Tibial nerve (tissue), 4 donors: Measurements from ENCODE around the gene DCAF8L2. TPM values are rescaled to one million over a fixed set of nuclear protein-coding genes. Genes with fewer than 3 reads are reported as not detected.
A peak's percentile ranks its signal among the peaks of the same experiment; 100 is the strongest.

ENCODE experiments used
- DNase-seq, 2 donors: peaks; one replicate each; pipeline ENCODE4 v3.0.0-alpha.2; 2019; ENCODE audit warnings: low spot score in 2 of 2
- H3K27ac ChIP-seq, 4 donors: fragments of 200-600 bp; sonication (generic) in 3 of 4; one replicate each; pipeline ENCODE4 v1.5.1; 2017 to 2019; ENCODE audit warnings: mild to moderate bottlenecking in 1 of 4
- H3K27me3 ChIP-seq, 2 donors: fragments of 200-600 bp; sonication (generic) in 1 of 2; one replicate each; pipeline versions ENCODE4 v1.5.1 to v1.6.0; 2017 to 2019
- H3K36me3 ChIP-seq, 3 donors: fragments of 200-600 bp; sonication (generic); one replicate each; pipeline ENCODE4 v1.5.1; 2018 to 2019
- H3K4me1 ChIP-seq, 4 donors: fragments of 200-600 bp; sonication (generic) in 3 of 4; one replicate each; pipeline ENCODE4 v1.5.1; 2017 to 2019
- H3K4me3 ChIP-seq, 4 donors: fragments of 200-600 bp; sonication (generic) in 3 of 4; one replicate each; pipeline ENCODE4 v1.5.1; 2017 to 2019; ENCODE audit warnings: mild to moderate bottlenecking in 1 of 4, moderate library complexity in 1 of 4
- H3K9me3 ChIP-seq, 4 donors: fragments of 200-600 bp; sonication (generic) in 3 of 4; one replicate each; pipeline ENCODE4 v1.5.1; 2017 to 2019
- EP300 ChIP-seq, 2 donors: sonication (generic); formaldehyde crosslinking; IDR thresholded peaks; one replicate each; pipeline ENCODE4 v1.6.1; 2017; ENCODE audit warnings: antibody characterized with exemption in 2 of 2, mild to moderate bottlenecking in 1 of 2
- POLR2A ChIP-seq, 2 donors: fragments of 450-650 bp; IDR thresholded peaks; one replicate each; pipeline ENCODE4 v1.6.1; 2017; ENCODE audit warnings: antibody characterized with exemption in 2 of 2, mild to moderate bottlenecking in 2 of 2, moderate library complexity in 2 of 2
- WGBS, 2 donors: methylation state at CpG; one replicate each; pipeline ENCODE4 v1.1.5; 2018; 5-methylcytosine and 5-hydroxymethylcytosine counted together
- total RNA-seq, 4 donors: library from RNA; depleted of rRNA; stranded (reverse); fragments of >200 nt; gene quantifications; one replicate each; pipeline ENCODE4 v1.1.0, GENCODE V29; 2016
- TF ChIP-seq, protein P1 (sequence below), 5 experiments: fragments of 200-600 bp in 3 of 5; fragments of 450-650 bp in 2 of 5; sonication (generic) in 3 of 5; IDR thresholded peaks; one replicate each; pipeline ENCODE4 v1.5.1; 2016 to 2019; ENCODE audit warnings: antibody characterized with exemption in 5 of 5, mild to moderate bottlenecking in 3 of 5, moderate library complexity in 2 of 5

Gene DCAF8L2
- total RNA-seq, 4 donors from 2014 or later: not detected

DNA sequence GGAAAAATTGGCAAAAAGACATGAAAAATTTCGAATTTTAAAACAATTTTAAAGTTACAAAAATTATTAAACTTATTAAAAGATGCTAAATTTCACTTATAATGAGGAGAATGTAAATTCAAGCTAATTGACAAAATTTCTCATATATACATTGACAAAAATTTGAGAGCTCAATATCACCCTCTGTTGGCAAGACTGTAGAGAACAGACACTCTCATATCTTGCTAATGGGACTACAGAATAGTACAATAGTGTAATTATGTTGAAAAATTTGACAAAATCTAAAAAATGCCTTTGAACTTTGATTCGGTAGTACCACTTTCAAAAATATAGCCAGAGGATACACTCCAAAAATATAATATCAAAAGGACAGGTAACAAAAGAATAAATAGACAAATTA is 29.8 kb downstream of the DCAF8L2 start:
- Histone ChIP-seq H3K4me1 (no peaks in the 10 kb centered on the region), H3K36me3 (no peaks in the 10 kb centered on the region), H3K27ac (no peak overlapping the region), H3K27me3 (no peaks in the 10 kb centered on the region), H3K4me3 (no peak overlapping the region), H3K9me3 (no peaks in the 10 kb centered on the region)
- WGBS, 2 donors: 24 to 45% methylated on average over 2 of the region's 2 CpGs
- DNase-seq: no peak
- TF ChIP-seq, protein P1, sequence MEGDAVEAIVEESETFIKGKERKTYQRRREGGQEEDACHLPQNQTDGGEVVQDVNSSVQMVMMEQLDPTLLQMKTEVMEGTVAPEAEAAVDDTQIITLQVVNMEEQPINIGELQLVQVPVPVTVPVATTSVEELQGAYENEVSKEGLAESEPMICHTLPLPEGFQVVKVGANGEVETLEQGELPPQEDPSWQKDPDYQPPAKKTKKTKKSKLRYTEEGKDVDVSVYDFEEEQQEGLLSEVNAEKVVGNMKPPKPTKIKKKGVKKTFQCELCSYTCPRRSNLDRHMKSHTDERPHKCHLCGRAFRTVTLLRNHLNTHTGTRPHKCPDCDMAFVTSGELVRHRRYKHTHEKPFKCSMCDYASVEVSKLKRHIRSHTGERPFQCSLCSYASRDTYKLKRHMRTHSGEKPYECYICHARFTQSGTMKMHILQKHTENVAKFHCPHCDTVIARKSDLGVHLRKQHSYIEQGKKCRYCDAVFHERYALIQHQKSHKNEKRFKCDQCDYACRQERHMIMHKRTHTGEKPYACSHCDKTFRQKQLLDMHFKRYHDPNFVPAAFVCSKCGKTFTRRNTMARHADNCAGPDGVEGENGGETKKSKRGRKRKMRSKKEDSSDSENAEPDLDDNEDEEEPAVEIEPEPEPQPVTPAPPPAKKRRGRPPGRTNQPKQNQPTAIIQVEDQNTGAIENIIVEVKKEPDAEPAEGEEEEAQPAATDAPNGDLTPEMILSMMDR (IDR thresholded peaks at IDR 0.05): peak in 2 of 5 experiments; percentile 16 to 23
- TF ChIP-seq EP300 (IDR thresholded peaks at IDR 0.05): no peak

DNA sequence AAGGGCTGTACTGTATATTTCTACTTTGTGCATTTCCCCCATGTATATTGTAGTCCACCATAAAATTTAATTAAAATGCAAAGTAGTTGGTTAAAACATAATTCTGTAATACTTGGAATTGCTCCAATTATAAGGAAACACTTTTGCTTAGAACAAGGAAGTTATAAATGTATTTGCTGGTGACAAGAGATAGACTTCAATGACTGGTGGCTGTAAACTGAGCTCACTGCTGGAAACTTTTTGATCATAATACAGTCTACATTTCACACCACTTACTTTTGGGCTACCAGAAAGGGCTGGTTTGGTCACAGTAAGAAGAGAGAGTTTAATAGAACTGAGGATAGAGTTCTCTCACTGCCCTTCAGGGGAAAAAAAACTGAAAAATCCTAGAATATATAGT is 32.7 kb downstream of the DCAF8L2 start:
- TF ChIP-seq EP300 (IDR thresholded peaks at IDR 0.05): no peak
- TF ChIP-seq, protein P1 (IDR thresholded peaks at IDR 0.05): no peak
- TF ChIP-seq POLR2A (IDR thresholded peaks at IDR 0.05): no peak
- Histone ChIP-seq H3K9me3 (no peaks in the 10 kb centered on the region), H3K27me3 (no peaks in the 10 kb centered on the region), H3K4me3 (no peak overlapping the region), H3K36me3 (no peaks in the 10 kb centered on the region), H3K4me1 (no peaks in the 10 kb centered on the region), H3K27ac (no peak overlapping the region)
- no peak for DNase-seq

DNA sequence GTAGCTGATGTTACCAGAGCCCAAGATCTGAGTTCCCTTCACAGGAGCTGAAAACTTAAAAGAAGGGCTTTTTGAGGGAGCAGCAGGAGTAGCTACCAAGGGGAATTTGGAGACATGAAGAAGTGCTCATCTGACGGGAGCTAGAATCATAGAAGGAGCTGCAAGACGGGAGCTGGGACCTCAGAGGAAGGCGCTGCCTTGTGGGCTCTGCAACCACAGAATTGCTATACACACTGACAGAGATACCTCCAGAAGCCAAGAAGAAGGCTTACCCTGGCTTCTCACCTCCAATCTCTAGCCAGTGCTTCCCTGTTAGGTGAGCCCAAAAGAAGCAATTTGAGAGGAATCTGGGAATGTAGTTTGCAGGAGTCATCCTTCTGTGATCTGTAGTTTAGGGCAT is 35.9 kb downstream of the DCAF8L2 start:
- DNase-seq: no peak
- no peaks in the 10 kb centered on the region for H3K36me3 ChIP-seq
- 64 to 95% methylated on average over 3 of the region's 3 CpGs for WGBS, 2 donors
- no peaks in the 10 kb centered on the region for H3K9me3 ChIP-seq
- TF ChIP-seq, protein P1 (IDR thresholded peaks at IDR 0.05): no peak
- TF ChIP-seq POLR2A (IDR thresholded peaks at IDR 0.05) (no peak), EP300 (IDR thresholded peaks at IDR 0.05) (no peak)
- no peak overlapping the region for H3K4me3 ChIP-seq
- no peaks in the 10 kb centered on the region for H3K27me3 ChIP-seq
- no peak overlapping the region for H3K27ac ChIP-seq
- no peaks in the 10 kb centered on the region for H3K4me1 ChIP-seq

DNA sequence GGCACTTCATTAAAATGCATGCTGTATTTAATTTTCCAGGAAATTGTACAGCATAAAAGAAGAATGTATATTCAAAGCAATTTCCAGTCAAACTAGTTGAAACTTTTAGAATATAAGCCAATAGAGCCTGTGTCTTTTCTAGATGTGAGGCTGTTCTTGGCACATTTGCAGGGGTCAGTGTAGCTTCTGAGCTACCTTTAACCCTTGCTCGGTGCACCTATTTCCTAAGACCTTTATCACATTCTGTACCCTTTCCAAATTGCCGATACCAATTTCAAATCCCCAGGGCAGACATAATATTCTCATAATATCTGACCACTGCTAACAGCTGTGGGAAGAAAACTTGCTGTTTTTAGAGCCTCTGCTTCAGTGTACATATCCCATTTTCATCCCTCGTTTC is 43.2 kb downstream of the DCAF8L2 start:
- no peaks in the 10 kb centered on the region for H3K4me1 ChIP-seq
- no peak overlapping the region for H3K4me3 ChIP-seq
- TF ChIP-seq, protein P1 (IDR thresholded peaks at IDR 0.05): no peak
- TF ChIP-seq EP300 (IDR thresholded peaks at IDR 0.05) (no peak), POLR2A (IDR thresholded peaks at IDR 0.05) (no peak)
- no peaks in the 10 kb centered on the region for H3K9me3 ChIP-seq
- H3K27me3 ChIP-seq: no peaks in the 10 kb centered on the region
- no peaks in the 10 kb centered on the region for H3K36me3 ChIP-seq
- DNase-seq: no peak
- no peak overlapping the region for H3K27ac ChIP-seq
- 65 to 68% methylated on average over 3 of the region's 3 CpGs for WGBS, 2 donors

DNA sequence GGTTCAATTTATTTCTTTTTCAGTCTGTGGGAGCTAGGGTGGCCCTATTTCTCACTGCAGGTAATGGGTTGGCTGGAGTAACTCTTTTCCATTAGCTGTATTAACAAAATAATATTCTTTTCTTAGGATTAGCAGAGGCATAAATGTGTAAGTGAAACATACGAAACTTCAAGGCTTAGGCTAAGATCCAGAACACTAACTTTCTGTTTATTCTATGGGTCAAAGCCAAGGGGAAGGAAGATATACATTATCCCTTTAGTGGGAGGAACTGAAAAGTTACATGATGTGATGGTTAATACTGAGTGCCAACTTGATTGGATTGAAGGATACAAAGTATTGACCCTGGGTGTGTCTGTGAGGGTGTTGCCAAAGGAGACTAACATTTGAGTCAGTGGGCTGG is 66.4 kb downstream of the DCAF8L2 start:
- TF ChIP-seq EP300 (IDR thresholded peaks at IDR 0.05) (no peak), POLR2A (IDR thresholded peaks at IDR 0.05) (no peak)
- H3K9me3 ChIP-seq: no peaks in the 10 kb centered on the region
- no peak overlapping the region for H3K4me3 ChIP-seq
- 38 to 55% methylated on average over 1 of the region's 1 CpG for WGBS, 2 donors
- no peaks in the 10 kb centered on the region for H3K27me3 ChIP-seq
- no peaks in the 10 kb centered on the region for H3K36me3 ChIP-seq
- H3K4me1 ChIP-seq: no peaks in the 10 kb centered on the region
- DNase-seq: no peak
- H3K27ac ChIP-seq: no peak overlapping the region

DNA sequence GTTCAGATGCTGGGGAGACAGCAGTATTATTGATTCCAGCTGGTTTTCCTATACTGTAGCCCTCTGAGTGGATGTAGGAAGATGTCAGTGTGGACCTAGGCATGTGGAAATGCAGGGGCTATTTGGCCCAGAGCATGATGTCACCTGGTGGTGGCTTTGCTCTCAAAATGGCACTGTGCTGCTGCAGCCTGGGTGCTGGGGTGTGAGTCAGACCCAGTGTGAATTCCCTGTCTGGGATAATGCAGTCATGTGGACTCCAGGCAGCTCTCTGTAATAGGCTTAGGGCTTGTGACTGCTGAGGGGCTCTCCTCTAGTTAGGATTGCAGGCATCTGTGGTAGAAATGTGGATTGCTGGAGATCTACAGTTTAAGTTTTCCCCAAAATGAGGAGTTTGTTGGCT is 70.7 kb downstream of the DCAF8L2 start:
- no peak for DNase-seq
- TF ChIP-seq POLR2A (IDR thresholded peaks at IDR 0.05) (no peak), EP300 (IDR thresholded peaks at IDR 0.05) (no peak)
- TF ChIP-seq, protein P1 (IDR thresholded peaks at IDR 0.05): no peak
- no peak overlapping the region for H3K27ac ChIP-seq

More for the DNA sequence above, 70.7 kb downstream of the DCAF8L2 start:
- no peaks in the 10 kb centered on the region for H3K27me3 ChIP-seq
- no peaks in the 10 kb centered on the region for H3K36me3 ChIP-seq
- no peaks in the 10 kb centered on the region for H3K4me1 ChIP-seq
- no peaks in the 10 kb centered on the region for H3K9me3 ChIP-seq
- H3K4me3 ChIP-seq: no peak overlapping the region
